ENCODE data around the gene SOST. TPM values are rescaled to one million over a fixed set of nuclear protein-coding genes. Genes with fewer than 3 reads are reported as not detected.

SOST gene
- total and polyA plus RNA-seq, 2 donors (not counting 1 experiment from before 2014, with no cell fraction given) = not detected

GRCh38 chr17:43778337-43779144, 19.9 kb upstream of the SOST start, which contains the start of gene DUSP3:
DUSP3 (minus strand) TSS chr17:43778977; CDS start chr17:43778924, 53 bp downstream.
- Histone ChIP-seq H3K9ac (ENCODE audit: insufficient read depth, low read length) (peak within 1 kb of the TSS; percentile 99), H4K20me1 (ENCODE audit: control insufficient read depth, extremely low read depth, insufficient read depth, low read length) (no peaks in the 10 kb centered on the region), H3K79me2 (ENCODE audit: control insufficient read depth, insufficient read depth, low read length) (peaks cover 21% of the 10 kb centered on the region), H3K4me3 (replicated peaks in 1 of 4; ENCODE audit: control extremely low read depth in 1 of 4, insufficient read depth in 1 of 4, low read depth in 3 of 4, low read length in 4 of 4) (peak within 1 kb of the TSS; percentile 65 to 93 (median 78)), H2AFZ (ENCODE audit: low read length) (peak within 1 kb of the TSS; percentile 82), H3K9me3 (ENCODE audit: control insufficient read depth, insufficient read depth, low read depth, low read length) (no peaks in the 10 kb centered on the region), H3K4me1 (ENCODE audit: control insufficient read depth, extremely low read depth, insufficient read depth, low read length) (no peaks in the 10 kb centered on the region), H3K4me2 (ENCODE audit: extremely low read depth, insufficient read depth, low read length) (peak within 1 kb of the TSS; percentile 81), H3K27me3 (ENCODE audit: control insufficient read depth, insufficient read depth, low read length) (peaks cover 3% of the 10 kb centered on the region), H3K36me3 (ENCODE audit: control insufficient read depth, insufficient read depth, low read length) (peaks cover 10% of the 10 kb centered on the region), H3K27ac (ENCODE audit: insufficient read depth, low read length) (peak within 1 kb of the TSS; percentile 98)
- DNase-seq (ENCODE audit: low read depth in 2 of 2) = peak; percentile 91 to 92
- TF ChIP-seq EZH2 (IDR thresholded peaks at IDR 0.05; ENCODE audit: low read length, missing control alignments) (no peak), CTCF (conservative IDR thresholded peaks at IDR 0.05 in 1 of 2, IDR thresholded peaks at IDR 0.05 in 1 of 2; ENCODE audit: low read depth in 1 of 2, low read length in 2 of 2) (no peak)

- Histone ChIP-seq H3K79me2 (ENCODE audit: control insufficient read depth, insufficient read depth, low read length) (peaks cover 21% of the 10 kb centered on the region), H2AFZ (ENCODE audit: low read length) (no peak overlapping the region), H3K27ac (ENCODE audit: insufficient read depth, low read length) (no peak overlapping the region), H4K20me1 (ENCODE audit: control insufficient read depth, extremely low read depth, insufficient read depth, low read length) (no peaks in the 10 kb centered on the region), H3K36me3 (ENCODE audit: control insufficient read depth, insufficient read depth, low read length) (peaks cover 22% of the 10 kb centered on the region), H3K4me1 (ENCODE audit: control insufficient read depth, extremely low read depth, insufficient read depth, low read length) (no peaks in the 10 kb centered on the region), H3K4me2 (ENCODE audit: extremely low read depth, insufficient read depth, low read length) (no peak overlapping the region), H3K9ac (ENCODE audit: insufficient read depth, low read length) (no peak overlapping the region), H3K27me3 (ENCODE audit: control insufficient read depth, insufficient read depth, low read length) (no peaks in the 10 kb centered on the region), H3K9me3 (ENCODE audit: control insufficient read depth, insufficient read depth, low read depth, low read length) (no peaks in the 10 kb centered on the region), H3K4me3 (replicated peaks in 1 of 4; ENCODE audit: control extremely low read depth in 1 of 4, insufficient read depth in 1 of 4, low read depth in 3 of 4, low read length in 4 of 4) (no peak overlapping the region)
- TF ChIP-seq CTCF (conservative IDR thresholded peaks at IDR 0.05 in 1 of 2, IDR thresholded peaks at IDR 0.05 in 1 of 2; ENCODE audit: low read depth in 1 of 2, low read length in 2 of 2) (no peak), EZH2 (IDR thresholded peaks at IDR 0.05; ENCODE audit: low read length, missing control alignments) (no peak)
- no peak for DNase-seq (ENCODE audit: low read depth in 2 of 2)
Measured at GRCh38 chr17:43774304-43775250, 16.0 kb upstream of the SOST start.

Measured in fibroblast of lung (primary cell).